GM20431 (cell line): ENCODE results near the gene CGAS.
"Not testable (repeated sequence)": the region's sequence is repeated elsewhere in the genome, so short reads cannot be mapped to it uniquely, and the experiment has no call there.

Experiments used
- in situ Hi-C: fragments of 300-500 bp; cut with MseI, MboI; formaldehyde crosslinking; loops from one replicate; pipeline ENCODE4 v1.15.0; 2020; ENCODE audit warnings: low sequenced_read_pairs; ENCODE audit not compliant: unreplicated experiment

The CGAS gene

DNA sequence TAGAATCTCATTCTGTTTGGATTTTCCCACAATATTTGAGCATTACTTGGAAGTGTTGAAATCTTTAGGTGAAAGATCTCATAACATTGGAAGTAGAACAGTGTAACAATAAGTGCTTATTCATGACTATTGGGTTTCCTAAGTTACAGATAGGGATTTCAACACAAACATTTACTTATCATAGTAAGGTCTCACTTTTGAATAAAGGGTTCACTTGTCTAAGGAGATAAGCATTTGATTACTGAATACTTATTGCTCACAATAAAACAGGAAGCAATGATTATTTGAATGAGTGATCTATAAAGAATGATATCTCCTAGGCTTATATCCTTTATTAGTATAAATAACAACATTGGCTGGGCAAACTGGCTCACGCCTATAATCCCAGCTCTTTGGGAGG, 42.7 kb downstream of the CGAS start:
- in situ Hi-C loops = no loop called here

DNA sequence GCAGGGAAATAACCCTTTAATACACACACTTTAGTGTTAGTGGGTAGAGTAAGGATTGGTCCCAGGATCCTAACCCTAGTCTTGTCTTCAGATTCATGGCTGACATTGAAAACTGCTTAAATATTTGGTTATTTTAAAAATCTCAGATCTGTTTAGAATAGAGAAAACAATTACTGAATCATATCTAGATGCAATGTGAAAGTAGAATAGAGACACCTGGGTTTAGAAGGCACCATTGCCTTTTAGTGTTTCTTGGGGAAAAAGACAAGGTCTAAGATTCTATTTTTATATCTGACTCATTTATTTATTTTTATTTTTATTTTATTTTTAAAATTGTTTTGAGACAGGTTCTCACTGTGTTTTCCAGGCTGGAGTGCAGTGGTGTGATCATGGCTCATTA, 51.4 kb downstream of the CGAS start:
- in situ Hi-C loops = no loop called here

DNA sequence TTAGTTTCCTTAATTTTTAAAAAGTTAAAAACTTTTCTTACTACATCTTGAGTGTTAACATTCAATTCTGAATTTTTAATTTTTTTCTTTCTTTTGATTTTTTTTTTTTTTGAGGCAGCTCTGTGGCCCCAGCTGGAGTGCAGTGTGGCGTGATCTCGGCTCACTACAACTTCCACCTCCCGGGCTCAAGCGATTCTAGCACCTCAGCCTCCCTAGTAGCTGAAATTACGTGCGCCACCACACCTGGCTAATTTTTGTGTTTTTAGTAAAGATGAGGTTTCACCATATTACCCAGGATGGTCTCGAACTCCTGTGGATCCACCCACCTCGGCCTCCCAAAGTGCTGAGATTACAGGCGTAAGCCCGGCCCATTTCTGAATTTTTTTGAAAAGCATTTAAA, 56.2 kb downstream of the CGAS start:
- in situ Hi-C loops = no loop called here

DNA sequence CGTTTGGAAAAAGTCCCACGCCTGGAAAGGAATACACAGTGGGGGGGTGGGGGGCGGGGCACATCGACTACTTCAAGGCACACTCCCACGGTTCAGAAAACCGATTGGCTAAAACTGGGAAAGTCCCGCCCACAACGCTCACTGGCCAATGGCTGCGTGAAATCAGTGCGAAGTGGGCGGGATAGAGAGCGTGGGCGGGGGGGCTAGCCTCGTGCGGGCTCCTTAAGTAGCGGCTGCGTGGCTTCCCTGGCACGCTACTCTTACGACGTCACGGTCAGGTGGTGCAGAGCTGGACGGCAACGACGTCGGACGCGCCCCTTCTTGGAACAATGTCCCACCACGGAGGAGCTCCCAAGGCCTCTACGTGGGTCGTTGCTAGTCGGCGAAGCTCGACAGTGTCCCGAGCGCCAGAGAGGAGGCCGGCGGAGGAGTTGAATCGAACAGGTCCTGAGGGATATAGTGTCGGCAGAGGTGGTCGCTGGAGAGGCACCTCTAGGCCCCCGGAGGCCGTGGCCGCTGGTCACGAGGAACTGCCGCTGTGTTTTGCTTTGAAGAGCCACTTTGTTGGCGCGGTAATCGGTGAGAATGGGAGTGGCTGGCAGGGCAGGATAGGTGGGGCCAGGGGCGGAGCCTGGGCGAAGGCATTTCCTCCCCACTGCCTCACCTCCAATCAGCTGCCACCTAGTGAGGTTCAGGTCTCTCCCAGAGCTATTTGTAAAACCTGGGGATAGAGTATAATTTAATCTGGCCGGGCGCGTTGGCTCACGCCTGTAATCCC, 57.3 kb downstream of the CGAS start, which contains the start of gene DDX43:
TSS of gene DDX43 (plus strand) at position 252 of the 778 bp plus-strand sequence. CDS start at position 330, 78 bp downstream.
- in situ Hi-C loops = no loop called here

DNA sequence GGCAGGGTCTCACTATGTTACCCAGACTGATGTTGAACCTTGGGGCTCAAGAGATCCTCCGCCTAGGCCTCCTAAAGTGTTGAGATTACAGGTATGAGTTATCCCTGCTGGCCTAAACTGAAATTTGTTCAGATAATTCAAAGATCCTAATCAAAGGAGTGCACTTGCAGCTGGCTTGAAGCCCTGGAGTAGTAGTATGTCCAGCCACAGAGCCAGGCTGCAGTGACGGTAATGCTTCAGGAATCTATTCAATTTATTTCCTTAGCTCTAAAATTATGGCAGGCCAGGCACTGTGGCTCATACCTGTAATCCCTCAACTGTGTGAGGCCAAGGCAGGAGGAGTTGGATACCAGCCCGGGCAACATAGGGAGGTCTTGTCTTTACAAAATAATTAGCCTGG, 58.8 kb downstream of the CGAS start:
- in situ Hi-C loops = no loop called here

DNA sequence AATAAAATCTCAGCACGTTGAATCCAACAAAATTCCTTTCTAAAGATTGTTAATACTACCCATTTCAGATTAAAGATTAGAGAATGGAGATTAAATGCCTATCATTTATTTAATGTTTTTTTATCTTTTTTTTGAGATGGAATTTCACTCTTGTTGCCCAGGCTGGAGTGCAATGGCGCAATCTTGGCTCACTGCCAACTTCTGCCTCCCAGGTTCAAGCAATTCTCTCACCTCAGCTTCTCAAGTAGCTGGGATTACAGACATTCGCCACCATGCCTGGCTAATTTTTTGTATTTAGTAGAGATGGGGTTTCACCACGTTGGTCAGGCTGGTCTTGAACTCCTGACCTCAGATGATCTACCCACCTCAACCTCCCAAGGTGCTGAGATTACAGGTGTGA, 59.9 kb downstream of the CGAS start:
- in situ Hi-C loops = not testable (repeated sequence)

DNA sequence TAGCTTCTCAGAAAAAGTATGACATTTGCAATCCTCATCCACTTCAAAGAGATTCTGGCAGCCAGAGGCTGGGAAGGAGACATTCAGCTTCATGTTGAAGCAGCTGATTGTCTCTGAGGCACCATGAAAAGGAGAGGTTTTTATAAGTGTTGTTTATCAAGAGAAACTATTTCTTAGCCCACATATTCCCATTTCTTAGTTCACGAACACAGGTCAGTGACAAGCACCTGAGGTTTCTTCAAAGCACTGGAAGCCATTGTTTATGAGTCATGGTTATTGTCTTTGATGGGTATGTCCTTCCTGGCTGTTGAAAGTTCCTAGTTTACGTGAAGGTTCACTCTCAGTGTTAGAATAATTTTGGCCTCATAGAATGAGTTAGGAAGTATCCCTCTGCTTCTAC, 60.4 kb downstream of the CGAS start:
- in situ Hi-C loops = no loop called here

DNA sequence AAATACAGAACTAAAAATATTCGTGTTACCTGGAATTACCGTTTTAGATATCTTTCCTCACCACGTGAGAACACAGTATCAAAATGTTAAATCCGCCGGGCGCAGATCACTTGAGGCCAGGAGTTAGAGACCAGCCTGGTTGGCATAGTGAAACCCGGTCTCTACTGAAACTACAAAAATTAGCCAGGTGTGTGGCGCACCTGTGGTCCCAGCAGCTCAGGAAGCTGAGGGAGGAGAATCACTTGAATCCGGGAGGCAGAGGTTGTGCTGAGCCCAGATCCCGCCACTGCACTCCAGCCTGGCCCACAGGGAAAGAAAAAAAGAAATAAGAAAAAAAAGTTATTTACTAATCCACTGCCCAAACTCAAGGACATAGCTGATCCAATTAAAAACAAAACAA, 62.2 kb downstream of the CGAS start:
- in situ Hi-C loops = no loop called here

DNA sequence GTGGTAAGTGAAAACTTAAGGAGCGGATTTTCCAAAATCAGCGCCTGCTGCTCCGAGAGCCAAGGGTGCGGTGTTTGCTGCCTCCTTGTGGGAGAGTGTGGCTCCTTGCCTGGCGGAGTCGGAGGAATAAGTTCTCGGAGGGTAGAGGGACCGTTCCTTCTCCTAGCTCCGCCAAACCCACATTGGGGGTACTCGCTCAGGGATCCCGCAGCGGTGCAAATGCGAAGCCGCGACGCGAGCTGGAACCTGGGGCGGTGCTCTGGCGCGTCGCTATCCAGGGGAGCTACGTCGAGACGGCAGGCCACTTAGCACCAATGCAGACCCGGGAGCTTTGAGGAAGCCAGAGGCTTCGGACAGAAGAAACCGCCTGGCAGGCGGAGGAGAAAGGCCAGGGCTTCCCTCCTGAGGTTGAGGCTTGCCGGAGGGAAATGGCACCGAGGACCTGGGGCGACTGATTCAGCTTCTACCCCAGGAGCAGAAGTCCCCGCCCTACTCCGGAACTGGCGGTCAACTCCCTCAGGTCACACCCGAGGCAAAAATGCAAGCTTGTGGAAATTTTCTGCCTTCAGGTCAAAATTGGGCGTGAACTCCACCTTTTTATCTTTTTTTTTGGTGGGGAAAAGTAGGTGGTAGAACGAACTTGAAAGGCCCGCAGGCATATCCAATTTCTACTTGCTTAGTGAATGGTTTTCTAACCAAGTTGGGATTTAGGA, 63.1 kb downstream of the CGAS start:
- in situ Hi-C loops = no loop called here

DNA sequence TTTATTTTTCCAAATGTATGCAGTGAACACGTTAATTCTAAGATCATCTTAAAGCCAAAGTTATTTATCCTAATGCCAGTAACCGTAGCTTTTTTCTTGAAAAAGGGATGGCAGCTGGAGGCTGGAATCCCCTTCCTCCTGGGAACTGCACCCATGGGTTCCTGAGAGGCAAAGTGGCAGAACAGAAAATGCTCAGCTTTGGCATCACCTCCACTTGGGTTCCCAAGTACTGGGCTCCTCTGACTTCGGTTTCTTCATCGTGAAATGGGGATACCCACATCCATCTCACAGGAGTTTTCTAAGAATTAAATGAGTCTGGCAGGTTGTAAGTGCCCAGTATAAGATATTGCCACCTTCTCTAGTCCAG, 63.7 kb downstream of the CGAS start:
- in situ Hi-C loops = no loop called here

DNA sequence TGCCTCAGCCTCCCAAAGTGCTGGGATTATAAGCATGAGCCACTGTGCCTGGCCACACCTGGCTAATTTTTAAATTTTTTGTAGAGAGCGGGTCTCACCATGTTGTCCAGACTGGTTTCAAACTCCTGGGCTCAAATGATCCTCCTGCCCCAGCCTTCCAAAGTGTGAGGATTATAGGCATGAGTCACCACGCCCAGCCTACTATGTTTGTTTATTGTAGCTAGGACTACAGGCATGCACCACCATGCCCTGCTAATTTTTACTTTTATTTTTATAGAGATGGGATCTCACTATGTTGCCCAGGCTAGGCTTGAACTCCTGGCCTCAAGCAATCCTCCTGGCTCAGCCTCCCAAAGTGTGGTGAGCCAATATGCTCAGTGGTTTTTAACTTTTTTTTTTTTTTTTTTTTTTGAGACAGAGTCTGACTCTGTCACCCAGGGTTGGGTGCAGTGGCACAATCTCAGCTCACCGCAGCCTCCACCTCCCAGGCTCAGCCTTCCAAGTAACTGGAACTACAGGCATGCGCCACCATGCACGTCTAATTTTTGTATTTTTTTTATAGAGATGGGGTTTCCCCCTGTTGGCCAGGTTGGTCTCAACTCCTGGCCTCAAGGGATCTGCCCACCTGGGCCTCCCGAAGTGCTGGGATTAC, 69.5 kb downstream of the CGAS start:
- in situ Hi-C loops = no loop called here

DNA sequence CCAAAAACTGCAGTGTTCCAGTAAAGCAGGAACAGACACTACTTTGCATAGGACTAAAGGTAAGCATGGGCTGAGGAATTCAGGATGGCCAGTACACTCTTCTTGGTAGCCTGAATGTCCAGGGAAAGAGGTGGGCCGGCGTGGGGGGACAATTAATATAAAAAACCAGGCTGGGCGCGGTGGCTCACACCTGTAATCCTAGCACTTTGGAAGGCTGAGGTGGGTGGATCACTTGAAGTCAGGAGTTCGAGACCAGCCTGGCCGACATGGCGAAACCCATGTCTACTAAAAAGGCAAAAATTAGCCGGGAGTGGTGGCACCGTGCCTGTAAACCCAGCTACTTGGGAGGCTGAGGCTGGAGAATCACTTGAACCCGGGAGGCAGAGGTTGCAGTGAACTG, 70.6 kb downstream of the CGAS start:
- in situ Hi-C loops = not testable (repeated sequence)

DNA sequence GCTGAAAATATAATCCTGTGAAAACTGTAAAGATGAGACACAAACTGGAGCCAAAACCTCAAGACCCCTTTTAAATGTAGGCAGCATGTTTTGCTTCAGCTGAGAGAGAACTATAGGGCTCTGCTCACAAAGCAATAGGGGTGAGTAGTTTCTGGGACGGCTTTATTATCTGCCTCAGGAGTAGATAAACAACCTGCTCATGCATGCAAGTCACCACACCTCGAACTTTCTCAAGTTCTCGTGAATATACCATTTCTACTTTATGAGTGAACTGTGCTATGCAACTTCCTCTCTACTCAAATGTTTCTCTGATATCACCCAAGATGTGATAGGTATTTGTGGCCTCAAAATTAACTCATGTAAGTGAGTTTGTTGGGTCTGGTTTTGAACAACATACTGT, 74.9 kb downstream of the CGAS start:
- in situ Hi-C loops = no loop called here

DNA sequence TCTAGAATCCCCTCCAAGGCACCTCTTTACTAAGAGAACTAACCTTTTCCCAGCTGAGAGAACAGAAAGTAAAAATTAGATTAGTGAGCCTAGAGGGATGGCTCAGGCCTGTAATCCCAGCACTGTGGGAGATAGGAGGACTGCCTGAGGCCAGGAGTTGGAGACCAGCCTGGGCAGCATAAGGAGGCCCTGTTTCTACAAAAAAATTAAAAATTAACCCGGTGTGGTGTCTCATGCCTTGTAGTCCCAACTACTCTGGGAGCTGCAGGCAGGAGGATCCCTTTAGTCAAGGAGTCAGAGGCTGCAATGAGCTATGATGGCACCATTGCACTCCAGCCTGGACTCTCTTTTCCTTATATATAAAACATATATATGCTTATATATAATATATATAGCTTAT, 76.9 kb downstream of the CGAS start:
- in situ Hi-C loops = no loop called here
